ENCODE measurements around the gene ACVR1C. TPM values are rescaled to one million over a fixed set of nuclear protein-coding genes. Genes with fewer than 3 reads are reported as not detected.
A peak's percentile ranks its signal among the peaks of the same experiment; 100 is the strongest.

Gene ACVR1C
- total and polyA plus RNA-seq, 4 donors, result 0.03 to 1.1 (median 0.33) TPM; not detected in 1

DNA sequence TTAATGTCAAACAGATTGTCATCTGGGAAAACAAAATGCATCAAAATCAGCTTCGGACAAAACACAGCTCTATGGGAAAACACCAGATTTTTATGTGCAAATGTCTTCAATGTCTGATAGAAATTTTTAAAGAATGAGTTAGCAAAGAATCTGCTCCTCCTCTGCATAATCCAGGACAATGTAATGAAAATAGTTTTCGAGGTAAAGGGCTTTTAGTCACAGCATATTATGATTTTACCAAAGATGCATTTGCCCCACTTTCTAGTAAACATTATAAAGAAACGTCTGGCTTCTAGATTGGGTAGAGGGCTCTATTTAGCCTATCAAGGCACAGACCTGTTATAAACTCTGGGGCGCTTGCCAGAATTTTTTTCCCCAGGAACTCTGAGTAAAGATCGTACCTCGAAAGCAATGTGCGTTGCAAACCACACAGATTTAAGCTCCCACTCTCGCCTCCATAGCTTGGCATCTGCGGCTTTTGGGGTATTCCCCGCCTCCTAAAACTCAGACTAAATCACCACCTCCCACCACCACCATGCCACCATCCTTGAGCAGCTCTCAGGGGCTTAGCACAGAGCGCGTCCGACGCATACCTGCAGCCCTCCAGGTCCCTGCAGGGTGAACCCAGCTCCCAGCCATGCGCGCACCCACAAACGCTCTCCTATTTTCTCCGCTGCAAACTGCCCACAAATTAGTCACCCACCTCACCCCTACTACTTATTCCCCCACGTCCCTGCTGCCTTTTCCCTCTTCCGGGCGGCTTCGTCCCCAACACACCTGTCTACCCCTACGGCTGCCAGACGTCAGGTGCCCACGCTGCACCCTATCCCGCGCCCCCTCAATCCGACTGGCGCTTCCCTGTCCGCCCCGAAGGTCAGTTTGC lies 829 bp downstream of the ACVR1C start:
- Histone ChIP-seq H3K4me3 (ENCODE audit: low read length in 2 of 2) (peak overlapping the region; percentile 37 to 63), H3K36me3 (ENCODE audit: control insufficient read depth in 1 of 2, insufficient read depth in 2 of 2, low read length in 1 of 2) (no peaks in the 10 kb centered on the region), H3K27ac (ENCODE audit: low read depth in 1 of 2, low read length in 2 of 2) (no peak overlapping the region), H3K9me3 (ENCODE audit: control insufficient read depth, low read length) (no peaks in the 10 kb centered on the region), H3K4me1 (ENCODE audit: control insufficient read depth in 1 of 2, insufficient read depth in 2 of 2, low read length in 2 of 2) (no peaks in the 10 kb centered on the region), H3K27me3 (ENCODE audit: control insufficient read depth in 1 of 2, insufficient read depth in 2 of 2, low read length in 1 of 2) (no peaks in the 10 kb centered on the region)
- intact Hi-C loops (cut with DNase I), result no loop called here
- ATAC-seq (ENCODE audit: low FRiP score), result peak; percentile 47
- DNase-seq, result no peak
- 5 to 7% methylated on average over 30 to 31 of the region's 31 CpGs for WGBS, 2 donors

GRCh38 chr2:157625296-157625695 lies 3.4 kb downstream of the ACVR1C start:
- no peak overlapping the region for H3K4me3 ChIP-seq (ENCODE audit: low read length in 2 of 2)
- H3K9me3 ChIP-seq (ENCODE audit: control insufficient read depth, low read length), result no peaks in the 10 kb centered on the region
- peaks cover 0 to 3% of the 10 kb centered on the region in 2 donors for H3K27me3 ChIP-seq (ENCODE audit: control insufficient read depth in 1 of 2, insufficient read depth in 2 of 2, low read length in 1 of 2)
- intact Hi-C loops (cut with DNase I), result no loop called here
- no peak for ATAC-seq (ENCODE audit: low FRiP score)
- H3K36me3 ChIP-seq (ENCODE audit: control insufficient read depth in 1 of 2, insufficient read depth in 2 of 2, low read length in 1 of 2), result no peaks in the 10 kb centered on the region
- DNase-seq, result no peak
- no peak overlapping the region for H3K27ac ChIP-seq (ENCODE audit: low read depth in 1 of 2, low read length in 2 of 2)
- no peaks in the 10 kb centered on the region for H3K4me1 ChIP-seq (ENCODE audit: control insufficient read depth in 1 of 2, insufficient read depth in 2 of 2, low read length in 2 of 2)

DNA sequence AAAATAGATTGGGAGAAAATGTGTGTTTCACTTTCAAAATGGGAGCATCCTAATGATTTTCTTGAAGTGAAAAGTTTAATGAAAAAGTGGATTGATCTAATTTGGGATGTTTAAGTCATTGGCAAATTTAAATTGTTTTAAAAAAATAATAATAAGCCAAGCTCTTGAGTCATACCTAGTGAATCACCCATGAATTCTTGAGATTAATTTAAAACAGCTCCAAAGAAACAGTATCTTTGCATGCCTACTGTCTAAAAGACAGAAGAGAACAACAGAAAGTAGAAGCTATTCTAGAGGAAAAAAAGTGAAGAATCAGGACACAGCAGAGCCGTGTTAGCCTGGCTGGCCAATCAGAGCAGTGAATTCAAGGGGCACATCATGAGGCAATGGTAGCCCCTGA lies 7.7 kb downstream of the ACVR1C start:
- intact Hi-C loops (cut with DNase I), result no loop called here
- no peak for DNase-seq

DNA sequence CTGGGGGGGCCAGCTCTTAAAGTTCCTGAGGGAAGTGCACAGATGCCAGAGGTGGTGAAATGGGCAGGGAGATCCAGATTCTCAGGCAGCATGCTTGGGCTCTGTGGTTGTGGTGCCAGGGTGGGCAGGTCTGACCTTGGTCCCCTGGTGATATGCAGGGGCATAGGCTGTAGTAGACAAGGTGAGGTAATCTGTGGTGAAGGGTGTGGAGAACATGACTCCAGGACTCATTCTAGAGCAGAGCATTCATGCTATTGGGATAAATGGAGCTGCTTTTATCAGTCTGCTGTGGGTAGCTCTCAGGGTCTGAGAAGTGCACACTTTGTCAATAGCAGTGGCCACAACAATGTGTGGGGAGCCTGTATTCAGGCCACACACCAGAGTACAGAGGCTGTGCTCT lies 16.9 kb downstream of the ACVR1C start:
- DNase-seq, result no peak
- H3K4me3 ChIP-seq (ENCODE audit: low read length in 2 of 2), result no peak overlapping the region
- intact Hi-C loops (cut with DNase I), result no loop called here
- H3K27ac ChIP-seq (ENCODE audit: low read depth in 1 of 2, low read length in 2 of 2), result no peak overlapping the region
- H3K4me1 ChIP-seq (ENCODE audit: control insufficient read depth in 1 of 2, insufficient read depth in 2 of 2, low read length in 2 of 2), result no peaks in the 10 kb centered on the region
- H3K36me3 ChIP-seq (ENCODE audit: control insufficient read depth in 1 of 2, insufficient read depth in 2 of 2, low read length in 1 of 2), result no peaks in the 10 kb centered on the region
- no peaks in the 10 kb centered on the region for H3K27me3 ChIP-seq (ENCODE audit: control insufficient read depth in 1 of 2, insufficient read depth in 2 of 2, low read length in 1 of 2)
- H3K9me3 ChIP-seq (ENCODE audit: control insufficient read depth, low read length), result peaks cover 6% of the 10 kb centered on the region
- ATAC-seq (ENCODE audit: low FRiP score), result no peak

More for the DNA sequence above, 7.7 kb downstream of the ACVR1C start:
- Histone ChIP-seq H3K27ac (ENCODE audit: low read depth in 1 of 2, low read length in 2 of 2) (no peak overlapping the region), H3K36me3 (ENCODE audit: control insufficient read depth in 1 of 2, insufficient read depth in 2 of 2, low read length in 1 of 2) (no peaks in the 10 kb centered on the region), H3K4me1 (ENCODE audit: control insufficient read depth in 1 of 2, insufficient read depth in 2 of 2, low read length in 2 of 2) (no peaks in the 10 kb centered on the region), H3K9me3 (ENCODE audit: control insufficient read depth, low read length) (no peaks in the 10 kb centered on the region), H3K4me3 (ENCODE audit: low read length in 2 of 2) (no peak overlapping the region), H3K27me3 (ENCODE audit: control insufficient read depth in 1 of 2, insufficient read depth in 2 of 2, low read length in 1 of 2) (peaks cover 0 to 3% of the 10 kb centered on the region in 2 donors)
- no peak for ATAC-seq (ENCODE audit: low FRiP score)
- WGBS, 2 donors, result 39 to 54% methylated on average over 1 of the region's 1 CpG

GRCh38 chr2:157611110-157611509 lies 17.6 kb downstream of the ACVR1C start:
- no peaks in the 10 kb centered on the region for H3K4me1 ChIP-seq (ENCODE audit: control insufficient read depth in 1 of 2, insufficient read depth in 2 of 2, low read length in 2 of 2)
- no peaks in the 10 kb centered on the region for H3K27me3 ChIP-seq (ENCODE audit: control insufficient read depth in 1 of 2, insufficient read depth in 2 of 2, low read length in 1 of 2)
- peaks cover 6% of the 10 kb centered on the region for H3K9me3 ChIP-seq (ENCODE audit: control insufficient read depth, low read length)
- no peak overlapping the region for H3K27ac ChIP-seq (ENCODE audit: low read depth in 1 of 2, low read length in 2 of 2)
- 93 to 96% methylated on average over 4 of the region's 4 CpGs for WGBS, 2 donors
- no peak for DNase-seq
- H3K36me3 ChIP-seq (ENCODE audit: control insufficient read depth in 1 of 2, insufficient read depth in 2 of 2, low read length in 1 of 2), result no peaks in the 10 kb centered on the region
- intact Hi-C loops (cut with DNase I), result no loop called here
- no peak for ATAC-seq (ENCODE audit: low FRiP score)
- H3K4me3 ChIP-seq (ENCODE audit: low read length in 2 of 2), result no peak overlapping the region

- Histone ChIP-seq H3K4me1 (ENCODE audit: control insufficient read depth in 1 of 2, insufficient read depth in 2 of 2, low read length in 2 of 2) (no peaks in the 10 kb centered on the region), H3K9me3 (ENCODE audit: control insufficient read depth, low read length) (peaks cover 4% of the 10 kb centered on the region), H3K36me3 (ENCODE audit: control insufficient read depth in 1 of 2, insufficient read depth in 2 of 2, low read length in 1 of 2) (no peaks in the 10 kb centered on the region), H3K4me3 (ENCODE audit: low read length in 2 of 2) (no peak overlapping the region), H3K27me3 (ENCODE audit: control insufficient read depth in 1 of 2, insufficient read depth in 2 of 2, low read length in 1 of 2) (no peaks in the 10 kb centered on the region), H3K27ac (ENCODE audit: low read depth in 1 of 2, low read length in 2 of 2) (no peak overlapping the region)
- no peak for DNase-seq
- intact Hi-C loops (cut with DNase I), result no loop called here
- ATAC-seq (ENCODE audit: low FRiP score), result no peak
These were observed 22.1 kb downstream of the ACVR1C start for GRCh38 chr2:157606534-157606933.

GRCh38 chr2:157603198-157603597 lies 25.5 kb downstream of the ACVR1C start:
- H3K27me3 ChIP-seq (ENCODE audit: control insufficient read depth in 1 of 2, insufficient read depth in 2 of 2, low read length in 1 of 2), result peaks cover 0 to 2% of the 10 kb centered on the region in 2 donors
- H3K36me3 ChIP-seq (ENCODE audit: control insufficient read depth in 1 of 2, insufficient read depth in 2 of 2, low read length in 1 of 2), result no peaks in the 10 kb centered on the region
- DNase-seq, result no peak
- H3K4me3 ChIP-seq (ENCODE audit: low read length in 2 of 2), result no peak overlapping the region
- H3K27ac ChIP-seq (ENCODE audit: low read depth in 1 of 2, low read length in 2 of 2), result no peak overlapping the region
- no peaks in the 10 kb centered on the region for H3K4me1 ChIP-seq (ENCODE audit: control insufficient read depth in 1 of 2, insufficient read depth in 2 of 2, low read length in 2 of 2)
- WGBS, 2 donors, result 85 to 90% methylated on average over 1 of the region's 1 CpG
- H3K9me3 ChIP-seq (ENCODE audit: control insufficient read depth, low read length), result no peaks in the 10 kb centered on the region
- intact Hi-C loops (cut with DNase I), result no loop called here
- no peak for ATAC-seq (ENCODE audit: low FRiP score)

DNA sequence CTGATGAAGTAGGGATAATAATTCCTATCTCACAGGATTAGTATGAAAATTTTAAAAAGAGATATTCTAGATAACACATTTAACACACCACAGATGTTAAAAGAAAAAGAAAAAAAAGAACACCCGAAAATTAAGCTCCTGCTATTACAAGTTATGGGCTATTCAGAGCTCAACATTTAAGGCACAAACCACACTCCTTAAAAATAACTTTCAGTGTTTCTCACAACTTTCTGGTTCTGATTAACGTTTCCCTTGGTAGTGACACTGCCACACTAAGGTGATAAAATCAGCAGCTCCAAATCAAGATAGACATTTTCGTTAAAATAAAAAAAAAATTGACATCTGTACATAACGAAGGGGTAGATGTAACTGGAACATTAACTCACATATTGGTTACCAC lies 26.9 kb downstream of the ACVR1C start:
- H3K27me3 ChIP-seq (ENCODE audit: control insufficient read depth in 1 of 2, insufficient read depth in 2 of 2, low read length in 1 of 2), result peaks cover 0 to 2% of the 10 kb centered on the region in 2 donors
- intact Hi-C loops (cut with DNase I), result no loop called here
- H3K9me3 ChIP-seq (ENCODE audit: control insufficient read depth, low read length), result no peaks in the 10 kb centered on the region
- DNase-seq, result no peak
- H3K4me3 ChIP-seq (ENCODE audit: low read length in 2 of 2), result no peak overlapping the region
- H3K4me1 ChIP-seq (ENCODE audit: control insufficient read depth in 1 of 2, insufficient read depth in 2 of 2, low read length in 2 of 2), result no peaks in the 10 kb centered on the region
- WGBS, 2 donors, result 58 to 66% methylated on average over 4 of the region's 4 CpGs
- no peak overlapping the region for H3K27ac ChIP-seq (ENCODE audit: low read depth in 1 of 2, low read length in 2 of 2)
- no peak for ATAC-seq (ENCODE audit: low FRiP score)
- no peaks in the 10 kb centered on the region for H3K36me3 ChIP-seq (ENCODE audit: control insufficient read depth in 1 of 2, insufficient read depth in 2 of 2, low read length in 1 of 2)

DNA sequence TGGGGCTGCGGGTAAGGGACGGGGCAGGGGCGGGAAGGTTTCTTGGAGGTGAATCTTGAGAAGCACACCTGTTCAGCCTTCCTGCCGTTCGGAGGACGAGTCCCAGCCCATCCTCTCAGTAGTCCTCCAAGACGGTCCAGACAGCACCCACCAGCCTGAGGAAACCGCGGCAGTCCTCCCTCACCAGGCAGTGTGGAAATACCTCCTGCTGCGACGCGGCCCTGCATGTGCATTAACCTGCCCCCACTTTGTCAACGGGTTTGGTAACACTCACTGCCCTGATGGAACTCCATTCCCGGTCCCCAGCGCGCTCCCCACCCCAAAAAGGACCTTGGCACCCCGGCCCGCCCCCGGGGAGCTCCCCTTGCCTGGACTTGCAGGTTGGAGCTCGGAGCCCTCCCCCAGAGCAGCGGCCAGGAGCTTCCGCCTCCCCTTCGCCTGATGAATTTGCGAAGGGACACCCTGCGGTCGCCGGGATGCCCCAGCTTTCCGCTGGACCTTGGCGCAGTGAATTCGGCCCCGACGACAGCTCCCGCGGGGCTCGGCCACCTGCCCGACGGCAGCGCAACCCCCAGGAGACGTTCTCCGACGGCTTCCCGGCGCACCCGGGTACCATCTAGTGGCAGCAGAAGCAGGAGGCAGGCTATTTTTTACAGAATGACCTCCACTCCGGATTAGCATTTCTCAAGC lies 31.5 kb downstream of the ACVR1C start:
- Histone ChIP-seq H3K4me3 (ENCODE audit: low read length in 2 of 2) (no peak overlapping the region), H3K9me3 (ENCODE audit: control insufficient read depth, low read length) (peaks cover 1% of the 10 kb centered on the region), H3K36me3 (ENCODE audit: control insufficient read depth in 1 of 2, insufficient read depth in 2 of 2, low read length in 1 of 2) (no peaks in the 10 kb centered on the region), H3K27ac (ENCODE audit: low read depth in 1 of 2, low read length in 2 of 2) (no peak overlapping the region), H3K27me3 (ENCODE audit: control insufficient read depth in 1 of 2, insufficient read depth in 2 of 2, low read length in 1 of 2) (peaks cover 0 to 2% of the 10 kb centered on the region in 2 donors), H3K4me1 (ENCODE audit: control insufficient read depth in 1 of 2, insufficient read depth in 2 of 2, low read length in 2 of 2) (no peaks in the 10 kb centered on the region)
- ATAC-seq (ENCODE audit: low FRiP score), result peak; percentile 23
- intact Hi-C loops (cut with DNase I), result no loop called here
- DNase-seq, result peak; percentile 48 to 79
- 16 to 20% methylated on average over 42 to 45 of the region's 45 CpGs for WGBS, 2 donors
